ENCODE data around the gene ESPNL.

Gene ESPNL

GRCh38 chr2:238140040-238140439 lies 39.9 kb downstream of the ESPNL start:
- DNase-seq (ENCODE audit: low read depth in 2 of 2): no peak

GRCh38 chr2:238140721-238141540 lies 40.8 kb downstream of the ESPNL start:
- no peak for DNase-seq (ENCODE audit: low read depth in 2 of 2)

GRCh38 chr2:238141541-238142318 lies 41.6 kb downstream of the ESPNL start:
- DNase-seq (ENCODE audit: low read depth in 2 of 2): no peak

- DNase-seq (ENCODE audit: low read depth in 2 of 2): no peak
Measured at GRCh38 chr2:238142382-238143205, 42.5 kb downstream of the ESPNL start.

GRCh38 chr2:238143239-238143951 lies 43.3 kb downstream of the ESPNL start:
- DNase-seq (ENCODE audit: low read depth in 2 of 2): no peak

GRCh38 chr2:238144262-238144661 lies 44.1 kb downstream of the ESPNL start:
- DNase-seq (ENCODE audit: low read depth in 2 of 2): no peak

GRCh38 chr2:238145046-238145445 lies 44.9 kb downstream of the ESPNL start:
- DNase-seq (ENCODE audit: low read depth in 2 of 2): no peak

GRCh38 chr2:238145851-238146250 lies 45.7 kb downstream of the ESPNL start:
- no peak for DNase-seq (ENCODE audit: low read depth in 2 of 2)

- DNase-seq (ENCODE audit: low read depth in 2 of 2): no peak
Measured at GRCh38 chr2:238146884-238147544, 46.9 kb downstream of the ESPNL start.

- DNase-seq (ENCODE audit: low read depth in 2 of 2): no peak
Measured at GRCh38 chr2:238148981-238149380, 48.8 kb downstream of the ESPNL start.

GRCh38 chr2:238149841-238150572 lies 49.9 kb downstream of the ESPNL start:
- DNase-seq (ENCODE audit: low read depth in 2 of 2): no peak

- DNase-seq (ENCODE audit: low read depth in 2 of 2): no peak
Measured at GRCh38 chr2:238150686-238151085, 50.5 kb downstream of the ESPNL start.

- no peak for DNase-seq (ENCODE audit: low read depth in 2 of 2)
Measured at GRCh38 chr2:238151205-238151604, 51.1 kb downstream of the ESPNL start.

GRCh38 chr2:238151628-238152235 lies 51.6 kb downstream of the ESPNL start:
- DNase-seq (ENCODE audit: low read depth in 2 of 2): no peak

GRCh38 chr2:238152771-238153688 lies 52.9 kb downstream of the ESPNL start:
- DNase-seq (ENCODE audit: low read depth in 2 of 2): no peak

- no peak for DNase-seq (ENCODE audit: low read depth in 2 of 2)
Measured at GRCh38 chr2:238154570-238154969, 54.4 kb downstream of the ESPNL start.

GRCh38 chr2:238155051-238155760 lies 55.1 kb downstream of the ESPNL start:
- DNase-seq (ENCODE audit: low read depth in 2 of 2): no peak
